Erythroblast (primary cell): ENCODE results near the gene CYP2F1.

Experiments
- GATA1 ChIP-seq: IDR thresholded peaks from 2 replicates; pipeline ENCODE4 v1.6.1; 2011; ENCODE audit warnings: low read depth, mild to moderate bottlenecking, control low read depth, low read length, moderate library complexity
- POLR2A ChIP-seq: IDR thresholded peaks from 2 replicates; pipeline ENCODE4 v1.6.1; 2011; ENCODE audit warnings: mild to moderate bottlenecking, low read length

GRCh38 chr19:41156207-41156606, 42.0 kb downstream of the CYP2F1 start:
- TF ChIP-seq POLR2A (no peak), GATA1 (no peak)
